Thoracic aorta (tissue), 2 donors: Measurements from ENCODE around the gene BCL10. TPM values are rescaled to one million over a fixed set of nuclear protein-coding genes. Genes with fewer than 3 reads are reported as not detected.

ENCODE experiments used
- ATAC-seq: fragments of 150-250 bp; one replicate; pipeline ENCODE4 v1.8.0; 2017; ENCODE audit warnings: low read depth; ENCODE audit not compliant: insufficient number of reproducible peaks, low FRiP score
- DNase-seq: peaks from one replicate; pipeline ENCODE4 v3.0.0-alpha.2; 2020; ENCODE audit warnings: low spot score
- H3K27ac ChIP-seq, 2 donors: fragments of 200-600 bp; sonication (generic); 1 replicate in 1 of 2; 2 replicates in 1 of 2; pipeline ENCODE4 v1.5.1; 2016; ENCODE audit warnings: mild to moderate bottlenecking in 2 of 2, moderate library complexity in 2 of 2
- H3K27me3 ChIP-seq: fragments of 200-600 bp; sonication (generic); replicated peaks from 2 replicates; pipeline ENCODE4 v1.6.0; 2016; ENCODE audit warnings: mild to moderate bottlenecking; ENCODE audit not compliant: insufficient read depth
- H3K36me3 ChIP-seq: fragments of 200-600 bp; sonication (generic); one replicate; pipeline ENCODE4 v1.5.1; 2016
- H3K4me1 ChIP-seq, 2 donors: fragments of 200-600 bp; sonication (generic); 1 replicate in 1 of 2; 2 replicates in 1 of 2; pipeline versions ENCODE4 v1.5.1 to v1.6.0; 2016; ENCODE audit warnings: low read depth in 2 of 2, mild to moderate bottlenecking in 1 of 2; ENCODE audit not compliant: control insufficient read depth in 1 of 2
- H3K4me3 ChIP-seq: fragments of 200-600 bp; sonication (generic); 2 replicates; pipeline ENCODE4 v1.5.1; 2016; ENCODE audit warnings: mild to moderate bottlenecking
- H3K9me3 ChIP-seq: fragments of 200-600 bp; sonication (generic); 2 replicates; pipeline ENCODE4 v1.5.1; 2016
- CTCF ChIP-seq: fragments of 200-600 bp; sonication (generic); IDR thresholded peaks from one replicate; pipeline ENCODE4 v1.5.1; 2019; ENCODE audit warnings: antibody characterized with exemption
- total RNA-seq, 2 donors: library from RNA; depleted of rRNA; stranded (reverse); fragments of >200 nt; gene quantifications; one replicate each; pipeline versions ENCODE4 v1.1.0 to v1.2.3, GENCODE V29; 2016

Gene BCL10
- total RNA-seq, 2 donors from 2014 or later: 13.8 to 34.2 TPM

GRCh38 chr1:85316321-85316720, 39.9 kb upstream of the BCL10 start:
- DNase-seq (no peak), ATAC-seq (no peak)
- Histone ChIP-seq H3K27me3 (no peaks in the 10 kb centered on the region), H3K4me3 (no peak overlapping the region), H3K9me3 (no peaks in the 10 kb centered on the region), H3K27ac (peak overlapping the region in 1 of 2 donors; percentile 90), H3K36me3 (no peaks in the 10 kb centered on the region), H3K4me1 (peaks cover 27 to 28% of the 10 kb centered on the region in 2 donors)
- TF ChIP-seq CTCF: no peak

GRCh38 chr1:85315789-85316188, 39.4 kb upstream of the BCL10 start:
- H3K9me3 ChIP-seq: no peaks in the 10 kb centered on the region
- DNase-seq (no peak), ATAC-seq (no peak)
- peak overlapping the region in 1 of 2 donors; percentile 90 for H3K27ac ChIP-seq
- H3K4me1 ChIP-seq: peaks cover 27 to 28% of the 10 kb centered on the region in 2 donors
- no peaks in the 10 kb centered on the region for H3K27me3 ChIP-seq
- no peaks in the 10 kb centered on the region for H3K36me3 ChIP-seq
- no peak overlapping the region for H3K4me3 ChIP-seq
- TF ChIP-seq CTCF: no peak

GRCh38 chr1:85314726-85315125, 38.3 kb upstream of the BCL10 start:
- DNase-seq: no peak
- H3K4me3 ChIP-seq: no peak overlapping the region
- H3K36me3 ChIP-seq: no peaks in the 10 kb centered on the region
- H3K9me3 ChIP-seq: no peaks in the 10 kb centered on the region
- no peak for ATAC-seq
- TF ChIP-seq CTCF: no peak
- H3K4me1 ChIP-seq: peaks cover 23 to 27% of the 10 kb centered on the region in 2 donors
- H3K27ac ChIP-seq: peak overlapping the region; percentile 90 to 91
- H3K27me3 ChIP-seq: no peaks in the 10 kb centered on the region

- DNase-seq: no peak
- no peaks in the 10 kb centered on the region for H3K36me3 ChIP-seq
- H3K4me1 ChIP-seq: peaks cover 21 to 27% of the 10 kb centered on the region in 2 donors
- no peak for TF ChIP-seq CTCF
- H3K27me3 ChIP-seq: no peaks in the 10 kb centered on the region
- H3K4me3 ChIP-seq: no peak overlapping the region
- H3K27ac ChIP-seq: peak overlapping the region; percentile 90 to 91
- ATAC-seq: peak; percentile 95
- H3K9me3 ChIP-seq: no peaks in the 10 kb centered on the region
These were observed 37.7 kb upstream of the BCL10 start for GRCh38 chr1:85313888-85314696.

- H3K4me3 ChIP-seq: no peak overlapping the region
- H3K27ac ChIP-seq: peak overlapping the region in 1 of 2 donors; percentile 20
- peaks cover 21 to 40% of the 10 kb centered on the region in 2 donors for H3K4me1 ChIP-seq
- H3K36me3 ChIP-seq: no peaks in the 10 kb centered on the region
- ATAC-seq: no peak
- no peaks in the 10 kb centered on the region for H3K9me3 ChIP-seq
- DNase-seq: no peak
- no peaks in the 10 kb centered on the region for H3K27me3 ChIP-seq
- TF ChIP-seq CTCF: no peak
These were observed 35.4 kb upstream of the BCL10 start for GRCh38 chr1:85311818-85312217.
